GM23338 (cell line): ENCODE data around the gene SGSH. TPM values are rescaled to one million over a fixed set of nuclear protein-coding genes. Genes with fewer than 3 reads are reported as not detected.

Experiments used
- ATAC-seq: fragments of 200-7000 bp; cut with Tn5 transposase; 3 replicates; pipeline ENCODE4 v1.9.1; 2020
- DNase-seq: peaks from one replicate; pipeline ENCODE4 v3.0.0-alpha.2; 2015; ENCODE audit warnings: low spot score
- H2AFZ ChIP-seq: fragments of 200-600 bp; sonication (generic); 2 replicates; pipeline ENCODE4 v1.8.0; 2016; ENCODE audit warnings: antibody characterized with exemption, mild to moderate bottlenecking, moderate library complexity
- H3F3A ChIP-seq: fragments of 200-600 bp; sonication (generic); replicated peaks from 2 replicates; pipeline ENCODE4 v1.8.0; 2017; ENCODE audit warnings: antibody characterized with exemption, mixed run types, low read depth
- H3K27ac ChIP-seq: fragments of 200-600 bp; sonication (generic); 2 replicates; pipeline ENCODE4 v1.6.1; 2016; ENCODE audit warnings: low read depth
- H3K27me3 ChIP-seq: fragments of 200-600 bp; sonication (generic); 2 replicates; pipeline ENCODE4 v1.8.0; 2016; ENCODE audit warnings: mild to moderate bottlenecking, mixed run types, moderate library complexity; ENCODE audit not compliant: insufficient read depth
- H3K36me3 ChIP-seq: fragments of 200-600 bp; sonication (generic); 2 replicates; pipeline ENCODE4 v1.8.0; 2016; ENCODE audit warnings: mild to moderate bottlenecking; ENCODE audit not compliant: insufficient read depth
- H3K4me1 ChIP-seq: fragments of 200-600 bp; sonication (generic); 2 replicates; pipeline ENCODE4 v1.8.0; 2016; ENCODE audit warnings: mild to moderate bottlenecking, moderate library complexity; ENCODE audit not compliant: insufficient read depth
- H3K4me2 ChIP-seq: fragments of 200-600 bp; sonication (generic); 2 replicates; pipeline ENCODE4 v1.7.1; 2017; ENCODE audit warnings: mixed run types
- H3K4me3 ChIP-seq: fragments of 200-600 bp; sonication (generic); 2 replicates; pipeline ENCODE4 v1.6.1; 2016; ENCODE audit warnings: mixed run types
- H3K79me2 ChIP-seq: fragments of 200-600 bp; sonication (generic); replicated peaks from 2 replicates; pipeline ENCODE4 v1.8.0; 2017; ENCODE audit warnings: mild to moderate bottlenecking; ENCODE audit not compliant: insufficient read depth
- H3K9me2 ChIP-seq: fragments of 200-600 bp; sonication (generic); 2 replicates; pipeline ENCODE4 v1.8.0; 2017; ENCODE audit not compliant: insufficient read depth
- H4K20me1 ChIP-seq: fragments of 200-600 bp; sonication (generic); replicated peaks from 2 replicates; pipeline ENCODE4 v1.8.0; 2017; ENCODE audit warnings: mild to moderate bottlenecking; ENCODE audit not compliant: insufficient read depth
- H3K27ac Mint-ChIP-seq: 2 replicates; pipeline ENCODE4 v1.8.0; 2020; ENCODE audit warnings: inconsistent platforms, mild to moderate bottlenecking, moderate library complexity, mixed read lengths
- H3K27me3 Mint-ChIP-seq: 3 replicates; pipeline ENCODE4 v1.8.0; 2022; ENCODE audit warnings: low read depth, mild to moderate bottlenecking, moderate library complexity, mixed read lengths, inconsistent platforms; ENCODE audit not compliant: insufficient read depth, poor library complexity
- H3K36me3 Mint-ChIP-seq: 3 replicates; pipeline ENCODE4 v1.8.0; 2021; ENCODE audit warnings: low read depth, mild to moderate bottlenecking, inconsistent platforms, moderate library complexity, mixed read lengths
- H3K4me1 Mint-ChIP-seq: 3 replicates; pipeline ENCODE4 v1.8.0; 2020; ENCODE audit warnings: mild to moderate bottlenecking, inconsistent platforms, mixed read lengths
- H3K4me3 Mint-ChIP-seq: 3 replicates; pipeline ENCODE4 v1.8.0; 2021; ENCODE audit warnings: moderate library complexity, mild to moderate bottlenecking, inconsistent platforms, mixed read lengths
- H3K9me3 Mint-ChIP-seq: 3 replicates; pipeline ENCODE4 v1.8.0; 2020; ENCODE audit warnings: moderate library complexity, mild to moderate bottlenecking, inconsistent platforms, mixed read lengths
- CREB1 ChIP-seq: fragments of 250-450 bp; sonication (Bioruptor Pico); IDR thresholded peaks from 2 replicates; pipeline ENCODE4 v1.5.0; 2020; ENCODE audit warnings: low read depth, mild to moderate bottlenecking, moderate library complexity
- EZH2 ChIP-seq: fragments of 200-600 bp; sonication (generic); IDR thresholded peaks from one replicate; pipeline ENCODE4 v1.8.0; 2017; ENCODE audit warnings: antibody characterized with exemption, mild to moderate bottlenecking, low read depth; ENCODE audit not compliant: unreplicated experiment
- EZH2phosphoT487 ChIP-seq: fragments of 200-600 bp; sonication (generic); IDR thresholded peaks from one replicate; pipeline ENCODE4 v1.8.1; 2018; ENCODE audit warnings: antibody characterized with exemption; ENCODE audit not compliant: unreplicated experiment
- JUNB ChIP-seq: IDR thresholded peaks from one replicate; pipeline ENCODE4 v1.6.1; 2016; ENCODE audit warnings: antibody characterized with exemption; ENCODE audit not compliant: unreplicated experiment
- NANOG ChIP-seq: IDR thresholded peaks from 2 replicates; pipeline ENCODE4 v1.6.1; 2016; ENCODE audit warnings: antibody characterized with exemption, borderline replicate concordance
- POLR2AphosphoS5 ChIP-seq: IDR thresholded peaks from 2 replicates; pipeline ENCODE4 v1.6.1; 2016; ENCODE audit warnings: antibody characterized with exemption, low read depth
- STAT1 ChIP-seq: IDR thresholded peaks from one replicate; pipeline ENCODE4 v1.6.1; 2016; ENCODE audit warnings: antibody characterized with exemption; ENCODE audit not compliant: unreplicated experiment
- ZNF331 ChIP-seq: fragments of 250-450 bp; sonication (Bioruptor Pico); IDR thresholded peaks from 2 replicates; pipeline ENCODE4 v1.5.0; 2020; ENCODE audit warnings: low read depth, mild to moderate bottlenecking, moderate library complexity
- polyA plus RNA-seq: library from polyadenylated mRNA; unstranded; fragments of >200 nt; fragmentation: Nextera tagmentation; extraction: Ambion mirVana; gene quantifications from 2 replicates; pipeline ENCODE4 v1.2.1, GENCODE V29; 2016
- total RNA-seq: library from RNA; depleted of rRNA; stranded (reverse); fragments of >200 nt; shearing (Covaris generic); gene quantifications from 2 replicates; pipeline ENCODE4 v1.2.3, GENCODE V29; 2014
- TF ChIP-seq, protein P1 (sequence below): IDR thresholded peaks from 2 replicates; pipeline ENCODE4 v1.6.1; 2016; ENCODE audit warnings: antibody characterized with exemption
- TF ChIP-seq, protein P2 (sequence below): IDR thresholded peaks from one replicate; pipeline ENCODE4 v1.6.1; 2018; ENCODE audit warnings: antibody characterized with exemption; ENCODE audit not compliant: unreplicated experiment
- TF ChIP-seq, protein P3 (sequence below): fragments of 250-450 bp; sonication (Bioruptor Pico); IDR thresholded peaks from 2 replicates; pipeline ENCODE4 v1.5.0; 2020; ENCODE audit warnings: mild to moderate bottlenecking, moderate library complexity
- TF ChIP-seq, protein P4 (sequence below), 2 experiments: fragments of 200-600 bp in 1 of 2; sonication (generic) in 1 of 2; conservative IDR thresholded peaks; 2 replicates each; pipeline versions ENCODE4 v1.5.1 to v1.6.1; 2016 to 2017; ENCODE audit warnings: antibody characterized with exemption in 2 of 2, low read depth in 2 of 2, mild to moderate bottlenecking in 2 of 2, moderate library complexity in 1 of 2

SGSH gene
- total and polyA plus RNA-seq, 2 experiments from 2014 or later = 9.6 to 17.5 TPM

DNA sequence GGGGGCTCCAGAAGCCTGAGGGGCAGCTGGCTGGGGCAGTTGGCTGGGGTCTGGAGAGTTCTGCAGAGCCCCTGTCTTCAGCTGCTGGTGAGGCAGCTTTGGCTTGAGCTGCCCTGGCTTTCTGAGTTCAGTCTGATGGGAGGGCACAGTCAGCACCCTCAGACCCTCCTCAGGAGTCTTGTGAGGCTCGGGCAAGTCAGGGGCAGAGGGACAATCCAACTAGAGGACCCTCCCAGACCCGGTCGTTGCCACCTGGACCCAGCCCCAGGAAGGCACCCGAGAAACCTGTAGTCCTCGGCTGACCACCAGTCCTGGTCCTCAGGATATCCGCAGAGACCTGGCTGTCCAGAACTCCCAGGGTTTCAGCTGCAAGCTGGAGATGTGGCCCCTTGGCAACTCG is 48.5 kb downstream of the SGSH start:
- TF ChIP-seq, protein P1, sequence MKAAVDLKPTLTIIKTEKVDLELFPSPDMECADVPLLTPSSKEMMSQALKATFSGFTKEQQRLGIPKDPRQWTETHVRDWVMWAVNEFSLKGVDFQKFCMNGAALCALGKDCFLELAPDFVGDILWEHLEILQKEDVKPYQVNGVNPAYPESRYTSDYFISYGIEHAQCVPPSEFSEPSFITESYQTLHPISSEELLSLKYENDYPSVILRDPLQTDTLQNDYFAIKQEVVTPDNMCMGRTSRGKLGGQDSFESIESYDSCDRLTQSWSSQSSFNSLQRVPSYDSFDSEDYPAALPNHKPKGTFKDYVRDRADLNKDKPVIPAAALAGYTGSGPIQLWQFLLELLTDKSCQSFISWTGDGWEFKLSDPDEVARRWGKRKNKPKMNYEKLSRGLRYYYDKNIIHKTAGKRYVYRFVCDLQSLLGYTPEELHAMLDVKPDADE = no peak
- TF ChIP-seq NANOG (no peak), EZH2phosphoT487 (no peak), POLR2AphosphoS5 (no peak), STAT1 (no peak), JUNB (no peak), EZH2 (no peak), CREB1 (no peak), ZNF331 (CRISPR knock-in tag) (no peak)
- TF ChIP-seq, protein P2, sequence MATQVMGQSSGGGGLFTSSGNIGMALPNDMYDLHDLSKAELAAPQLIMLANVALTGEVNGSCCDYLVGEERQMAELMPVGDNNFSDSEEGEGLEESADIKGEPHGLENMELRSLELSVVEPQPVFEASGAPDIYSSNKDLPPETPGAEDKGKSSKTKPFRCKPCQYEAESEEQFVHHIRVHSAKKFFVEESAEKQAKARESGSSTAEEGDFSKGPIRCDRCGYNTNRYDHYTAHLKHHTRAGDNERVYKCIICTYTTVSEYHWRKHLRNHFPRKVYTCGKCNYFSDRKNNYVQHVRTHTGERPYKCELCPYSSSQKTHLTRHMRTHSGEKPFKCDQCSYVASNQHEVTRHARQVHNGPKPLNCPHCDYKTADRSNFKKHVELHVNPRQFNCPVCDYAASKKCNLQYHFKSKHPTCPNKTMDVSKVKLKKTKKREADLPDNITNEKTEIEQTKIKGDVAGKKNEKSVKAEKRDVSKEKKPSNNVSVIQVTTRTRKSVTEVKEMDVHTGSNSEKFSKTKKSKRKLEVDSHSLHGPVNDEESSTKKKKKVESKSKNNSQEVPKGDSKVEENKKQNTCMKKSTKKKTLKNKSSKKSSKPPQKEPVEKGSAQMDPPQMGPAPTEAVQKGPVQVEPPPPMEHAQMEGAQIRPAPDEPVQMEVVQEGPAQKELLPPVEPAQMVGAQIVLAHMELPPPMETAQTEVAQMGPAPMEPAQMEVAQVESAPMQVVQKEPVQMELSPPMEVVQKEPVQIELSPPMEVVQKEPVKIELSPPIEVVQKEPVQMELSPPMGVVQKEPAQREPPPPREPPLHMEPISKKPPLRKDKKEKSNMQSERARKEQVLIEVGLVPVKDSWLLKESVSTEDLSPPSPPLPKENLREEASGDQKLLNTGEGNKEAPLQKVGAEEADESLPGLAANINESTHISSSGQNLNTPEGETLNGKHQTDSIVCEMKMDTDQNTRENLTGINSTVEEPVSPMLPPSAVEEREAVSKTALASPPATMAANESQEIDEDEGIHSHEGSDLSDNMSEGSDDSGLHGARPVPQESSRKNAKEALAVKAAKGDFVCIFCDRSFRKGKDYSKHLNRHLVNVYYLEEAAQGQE = no peak
- TF ChIP-seq, protein P3, sequence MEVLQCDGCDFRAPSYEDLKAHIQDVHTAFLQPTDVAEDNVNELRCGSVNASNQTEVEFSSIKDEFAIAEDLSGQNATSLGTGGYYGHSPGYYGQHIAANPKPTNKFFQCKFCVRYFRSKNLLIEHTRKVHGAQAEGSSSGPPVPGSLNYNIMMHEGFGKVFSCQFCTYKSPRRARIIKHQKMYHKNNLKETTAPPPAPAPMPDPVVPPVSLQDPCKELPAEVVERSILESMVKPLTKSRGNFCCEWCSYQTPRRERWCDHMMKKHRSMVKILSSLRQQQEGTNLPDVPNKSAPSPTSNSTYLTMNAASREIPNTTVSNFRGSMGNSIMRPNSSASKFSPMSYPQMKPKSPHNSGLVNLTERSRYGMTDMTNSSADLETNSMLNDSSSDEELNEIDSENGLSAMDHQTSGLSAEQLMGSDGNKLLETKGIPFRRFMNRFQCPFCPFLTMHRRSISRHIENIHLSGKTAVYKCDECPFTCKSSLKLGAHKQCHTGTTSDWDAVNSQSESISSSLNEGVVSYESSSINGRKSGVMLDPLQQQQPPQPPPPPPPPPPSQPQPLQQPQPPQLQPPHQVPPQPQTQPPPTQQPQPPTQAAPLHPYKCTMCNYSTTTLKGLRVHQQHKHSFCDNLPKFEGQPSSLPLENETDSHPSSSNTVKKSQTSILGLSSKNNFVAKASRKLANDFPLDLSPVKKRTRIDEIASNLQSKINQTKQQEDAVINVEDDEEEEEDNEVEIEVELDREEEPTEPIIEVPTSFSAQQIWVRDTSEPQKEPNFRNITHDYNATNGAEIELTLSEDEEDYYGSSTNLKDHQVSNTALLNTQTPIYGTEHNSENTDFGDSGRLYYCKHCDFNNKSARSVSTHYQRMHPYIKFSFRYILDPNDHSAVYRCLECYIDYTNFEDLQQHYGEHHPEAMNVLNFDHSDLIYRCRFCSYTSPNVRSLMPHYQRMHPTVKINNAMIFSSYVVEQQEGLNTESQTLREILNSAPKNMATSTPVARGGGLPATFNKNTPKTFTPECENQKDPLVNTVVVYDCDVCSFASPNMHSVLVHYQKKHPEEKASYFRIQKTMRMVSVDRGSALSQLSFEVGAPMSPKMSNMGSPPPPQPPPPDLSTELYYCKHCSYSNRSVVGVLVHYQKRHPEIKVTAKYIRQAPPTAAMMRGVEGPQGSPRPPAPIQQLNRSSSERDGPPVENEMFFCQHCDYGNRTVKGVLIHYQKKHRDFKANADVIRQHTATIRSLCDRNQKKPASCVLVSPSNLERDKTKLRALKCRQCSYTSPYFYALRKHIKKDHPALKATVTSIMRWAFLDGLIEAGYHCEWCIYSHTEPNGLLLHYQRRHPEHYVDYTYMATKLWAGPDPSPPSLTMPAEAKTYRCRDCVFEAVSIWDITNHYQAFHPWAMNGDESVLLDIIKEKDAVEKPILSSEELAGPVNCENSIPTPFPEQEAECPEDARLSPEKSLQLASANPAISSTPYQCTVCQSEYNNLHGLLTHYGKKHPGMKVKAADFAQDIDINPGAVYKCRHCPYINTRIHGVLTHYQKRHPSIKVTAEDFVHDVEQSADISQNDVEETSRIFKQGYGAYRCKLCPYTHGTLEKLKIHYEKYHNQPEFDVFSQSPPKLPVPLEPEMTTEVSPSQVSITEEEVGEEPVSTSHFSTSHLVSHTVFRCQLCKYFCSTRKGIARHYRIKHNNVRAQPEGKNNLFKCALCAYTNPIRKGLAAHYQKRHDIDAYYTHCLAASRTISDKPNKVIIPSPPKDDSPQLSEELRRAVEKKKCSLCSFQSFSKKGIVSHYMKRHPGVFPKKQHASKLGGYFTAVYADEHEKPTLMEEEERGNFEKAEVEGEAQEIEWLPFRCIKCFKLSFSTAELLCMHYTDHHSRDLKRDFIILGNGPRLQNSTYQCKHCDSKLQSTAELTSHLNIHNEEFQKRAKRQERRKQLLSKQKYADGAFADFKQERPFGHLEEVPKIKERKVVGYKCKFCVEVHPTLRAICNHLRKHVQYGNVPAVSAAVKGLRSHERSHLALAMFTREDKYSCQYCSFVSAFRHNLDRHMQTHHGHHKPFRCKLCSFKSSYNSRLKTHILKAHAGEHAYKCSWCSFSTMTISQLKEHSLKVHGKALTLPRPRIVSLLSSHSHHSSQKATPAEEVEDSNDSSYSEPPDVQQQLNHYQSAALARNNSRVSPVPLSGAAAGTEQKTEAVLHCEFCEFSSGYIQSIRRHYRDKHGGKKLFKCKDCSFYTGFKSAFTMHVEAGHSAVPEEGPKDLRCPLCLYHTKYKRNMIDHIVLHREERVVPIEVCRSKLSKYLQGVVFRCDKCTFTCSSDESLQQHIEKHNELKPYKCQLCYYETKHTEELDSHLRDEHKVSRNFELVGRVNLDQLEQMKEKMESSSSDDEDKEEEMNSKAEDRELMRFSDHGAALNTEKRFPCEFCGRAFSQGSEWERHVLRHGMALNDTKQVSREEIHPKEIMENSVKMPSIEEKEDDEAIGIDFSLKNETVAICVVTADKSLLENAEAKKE = no peak
- TF ChIP-seq, protein P4, sequence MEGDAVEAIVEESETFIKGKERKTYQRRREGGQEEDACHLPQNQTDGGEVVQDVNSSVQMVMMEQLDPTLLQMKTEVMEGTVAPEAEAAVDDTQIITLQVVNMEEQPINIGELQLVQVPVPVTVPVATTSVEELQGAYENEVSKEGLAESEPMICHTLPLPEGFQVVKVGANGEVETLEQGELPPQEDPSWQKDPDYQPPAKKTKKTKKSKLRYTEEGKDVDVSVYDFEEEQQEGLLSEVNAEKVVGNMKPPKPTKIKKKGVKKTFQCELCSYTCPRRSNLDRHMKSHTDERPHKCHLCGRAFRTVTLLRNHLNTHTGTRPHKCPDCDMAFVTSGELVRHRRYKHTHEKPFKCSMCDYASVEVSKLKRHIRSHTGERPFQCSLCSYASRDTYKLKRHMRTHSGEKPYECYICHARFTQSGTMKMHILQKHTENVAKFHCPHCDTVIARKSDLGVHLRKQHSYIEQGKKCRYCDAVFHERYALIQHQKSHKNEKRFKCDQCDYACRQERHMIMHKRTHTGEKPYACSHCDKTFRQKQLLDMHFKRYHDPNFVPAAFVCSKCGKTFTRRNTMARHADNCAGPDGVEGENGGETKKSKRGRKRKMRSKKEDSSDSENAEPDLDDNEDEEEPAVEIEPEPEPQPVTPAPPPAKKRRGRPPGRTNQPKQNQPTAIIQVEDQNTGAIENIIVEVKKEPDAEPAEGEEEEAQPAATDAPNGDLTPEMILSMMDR (conservative IDR thresholded peaks at IDR 0.05; ENCODE audit: low read depth in 2 of 2) = no peak
- no peak for DNase-seq
- peaks cover 4% of the 10 kb centered on the region for H3K4me1 Mint-ChIP-seq
- Histone ChIP-seq H3K27me3 (no peaks in the 10 kb centered on the region), H3K9me2 (no peaks in the 10 kb centered on the region), H3K27ac (no peak overlapping the region), H3K79me2 (no peaks in the 10 kb centered on the region), H3K4me3 (no peak overlapping the region), H3F3A (no peaks in the 10 kb centered on the region), H3K4me1 (no peaks in the 10 kb centered on the region), H3K4me2 (no peak overlapping the region), H2AFZ (peak overlapping the region; percentile 69; the same call in 1 of the 2 replicates), H3K36me3 (no peaks in the 10 kb centered on the region), H4K20me1 (no peaks in the 10 kb centered on the region)
- H3K27ac Mint-ChIP-seq = no peak overlapping the region
- H3K9me3 Mint-ChIP-seq = no peaks in the 10 kb centered on the region
- H3K36me3 Mint-ChIP-seq = no peaks in the 10 kb centered on the region
- no peak overlapping the region for H3K4me3 Mint-ChIP-seq
- H3K27me3 Mint-ChIP-seq = peaks cover 19% of the 10 kb centered on the region
- no peak for ATAC-seq
